MM.1S (cell line): ENCODE measurements around the gene MVB12A.

Source experiments
- DNase-seq: peaks from one replicate; pipeline ENCODE4 v3.0.0-alpha.2; 2015
- H2AFZ ChIP-seq: fragments of 300-600 bp; sonication (generic); 2 replicates; pipeline ENCODE4 v1.6.0; 2016; ENCODE audit warnings: antibody characterized with exemption, low read length
- H3F3A ChIP-seq: fragments of 300-600 bp; sonication (generic); 2 replicates; pipeline ENCODE4 v1.6.1; 2016; ENCODE audit warnings: mild to moderate bottlenecking, antibody characterized with exemption, low read length, moderate library complexity, mixed read lengths; ENCODE audit not compliant: insufficient read depth
- H3K27ac ChIP-seq: fragments of 300-600 bp; sonication (generic); 2 replicates; pipeline ENCODE4 v1.5.1; 2016; ENCODE audit warnings: mild to moderate bottlenecking, low read length
- H3K27me3 ChIP-seq: fragments of 300-600 bp; sonication (generic); replicated peaks from 2 replicates; pipeline ENCODE4 v1.6.0; 2016; ENCODE audit warnings: low read length; ENCODE audit not compliant: insufficient read depth
- H3K36me3 ChIP-seq: fragments of 300-600 bp; sonication (generic); replicated peaks from 2 replicates; pipeline ENCODE4 v1.6.1; 2016; ENCODE audit warnings: mild to moderate bottlenecking, low read length, mixed read lengths; ENCODE audit not compliant: insufficient read depth
- H3K4me1 ChIP-seq: fragments of 300-600 bp; sonication (generic); 2 replicates; pipeline ENCODE4 v1.6.1; 2016; ENCODE audit warnings: low read length, mixed read lengths
- H3K4me2 ChIP-seq: fragments of 300-600 bp; sonication (generic); 2 replicates; pipeline ENCODE4 v1.6.0; 2016; ENCODE audit warnings: low read depth, low read length
- H3K4me3 ChIP-seq: fragments of 300-600 bp; sonication (generic); 2 replicates; pipeline ENCODE4 v1.5.1; 2016; ENCODE audit warnings: low read length, mixed read lengths
- H3K79me2 ChIP-seq: fragments of 300-600 bp; sonication (generic); 2 replicates; pipeline ENCODE4 v1.6.1; 2016; ENCODE audit warnings: mixed run types, low read length, mixed read lengths
- H3K9ac ChIP-seq: fragments of 300-600 bp; sonication (generic); 2 replicates; pipeline ENCODE4 v1.6.1; 2016; ENCODE audit warnings: low read length, mixed read lengths
- H3K9me2 ChIP-seq: fragments of 300-600 bp; sonication (generic); replicated peaks from 2 replicates; pipeline ENCODE4 v1.6.1; 2016; ENCODE audit warnings: mild to moderate bottlenecking, low read length, mixed read lengths; ENCODE audit not compliant: insufficient read depth
- H3K9me3 ChIP-seq: fragments of 300-600 bp; sonication (generic); replicated peaks from 2 replicates; pipeline ENCODE4 v1.6.1; 2016; ENCODE audit warnings: mild to moderate bottlenecking, low read length, mixed read lengths; ENCODE audit not compliant: insufficient read depth
- H4K20me1 ChIP-seq: fragments of 300-600 bp; sonication (generic); 2 replicates; pipeline ENCODE4 v1.6.1; 2016; ENCODE audit warnings: mild to moderate bottlenecking, low read length, moderate library complexity, mixed read lengths; ENCODE audit not compliant: insufficient read depth
- CTCF ChIP-seq: fragments of 300-600 bp; sonication (generic); IDR thresholded peaks from 2 replicates; pipeline ENCODE4 v1.5.1; 2016; ENCODE audit warnings: antibody characterized with exemption, low read length, mixed read lengths
- EZH2 ChIP-seq: fragments of 300-600 bp; sonication (generic); optimal IDR thresholded peaks from 2 replicates; pipeline ENCODE3; 2017; ENCODE audit warnings: low read depth, mild to moderate bottlenecking, antibody characterized with exemption, low read length, mixed read lengths
- EZH2phosphoT487 ChIP-seq: fragments of 300-600 bp; sonication (generic); IDR thresholded peaks from 2 replicates; pipeline ENCODE4 v1.6.1; 2018; ENCODE audit warnings: antibody characterized with exemption, low read length

Gene MVB12A

DNA sequence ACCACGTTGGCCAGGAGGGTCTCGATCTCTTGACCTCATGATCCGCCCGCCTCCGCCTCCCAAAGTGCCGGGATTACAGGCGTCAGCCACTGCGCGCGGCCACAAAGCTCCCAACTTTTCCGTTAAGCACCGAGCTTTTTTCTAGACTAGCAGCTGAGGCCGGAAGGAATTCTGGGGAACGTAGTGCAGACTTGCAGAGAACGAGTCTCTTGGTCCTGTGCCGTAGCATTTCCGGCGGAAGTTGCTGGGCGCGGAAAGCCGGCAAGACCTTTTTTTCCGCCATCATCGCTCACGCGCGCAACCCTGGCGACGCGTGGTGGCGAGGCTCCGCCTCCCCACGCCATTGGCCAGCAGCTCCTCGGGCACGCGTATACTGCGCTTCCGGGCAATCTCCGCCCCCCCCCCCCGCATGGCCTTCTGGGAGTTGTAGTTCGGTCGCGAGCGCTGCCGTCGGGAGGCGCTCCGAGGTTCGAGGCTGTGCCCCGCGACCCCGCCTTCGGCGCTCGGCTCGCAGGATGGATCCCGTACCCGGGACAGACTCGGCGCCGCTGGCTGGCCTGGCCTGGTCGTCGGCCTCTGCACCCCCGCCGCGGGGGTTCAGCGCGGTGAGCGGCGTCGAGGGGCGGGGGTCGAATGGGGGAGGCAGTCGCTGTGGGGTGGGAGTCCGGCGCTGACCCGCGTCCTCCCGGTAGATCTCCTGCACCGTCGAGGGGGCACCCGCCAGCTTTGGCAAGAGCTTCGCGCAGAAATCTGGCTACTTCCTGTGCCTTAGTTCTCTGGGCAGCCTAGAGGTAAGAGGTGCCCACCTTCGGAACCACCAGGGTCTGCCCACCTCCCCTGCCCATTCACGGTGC is at the start of gene MVB12A:
Gene MVB12A (plus strand): TSS at position 427 of the 854 bp plus-strand sequence. CDS start 89 bp downstream, at position 516.
- Histone ChIP-seq H3K27me3 (no peaks in the 10 kb centered on the region), H3K4me2 (peak within 1 kb of the TSS; percentile 93), H3K4me1 (peaks cover 3% of the 10 kb centered on the region; the same call in 1 of the 2 replicates), H3K79me2 (no peaks in the 10 kb centered on the region), H3K9me3 (no peaks in the 10 kb centered on the region), H3K9ac (peak within 1 kb of the TSS; percentile 54; the same call in 1 of the 2 replicates), H3K36me3 (no peaks in the 10 kb centered on the region), H4K20me1 (no peaks in the 10 kb centered on the region), H3F3A (peaks cover 14% of the 10 kb centered on the region), H3K27ac (peak within 1 kb of the TSS; percentile 49; the same call in 1 of the 2 replicates), H2AFZ (peak within 1 kb of the TSS; percentile 99), H3K4me3 (peak within 1 kb of the TSS; percentile 77), H3K9me2 (no peaks in the 10 kb centered on the region)
- TF ChIP-seq EZH2 (no peak), EZH2phosphoT487 (no peak), CTCF (no peak)
- peak; percentile 99 for DNase-seq

DNA sequence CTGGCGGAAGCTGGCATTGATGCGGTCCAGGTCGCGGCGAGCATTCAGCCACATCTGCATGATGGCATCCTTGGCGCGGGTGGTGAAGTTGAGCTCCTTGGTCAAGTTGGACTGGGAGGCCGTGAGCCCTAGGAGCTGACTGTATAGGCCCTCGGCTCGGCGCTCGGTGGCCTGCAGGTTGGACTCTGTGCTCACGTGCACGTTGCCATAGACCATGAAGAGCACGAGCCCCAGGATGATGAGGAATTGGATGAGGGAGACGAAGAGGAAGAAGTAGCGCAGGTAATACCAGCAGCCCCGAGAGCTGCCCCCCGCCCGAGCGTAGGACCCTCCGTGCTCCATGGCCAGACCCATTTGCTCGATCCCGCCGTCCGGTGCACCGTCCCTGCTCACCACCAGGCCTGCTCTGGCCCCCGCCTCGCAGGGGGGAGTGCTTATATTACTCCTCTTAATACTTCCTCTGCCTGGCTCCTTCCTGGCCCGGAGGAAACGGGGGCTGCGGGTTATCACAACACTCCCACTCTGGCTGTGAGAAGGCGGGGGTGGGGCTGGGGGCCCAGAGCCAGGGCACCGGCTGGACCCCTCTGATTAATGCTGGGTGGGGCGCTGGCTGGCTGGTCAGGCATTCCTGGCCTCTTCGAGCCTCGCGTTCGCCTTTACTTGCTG is 42.8 kb upstream of the MVB12A start, which contains the start of gene PLVAP:
Gene PLVAP (minus strand): TSS at position 408 of the 666 bp plus-strand sequence. CDS start 54 bp downstream, at position 354.
- H3K27ac ChIP-seq, result no peak within 1 kb of the TSS
- no peaks in the 10 kb centered on the region for H3K36me3 ChIP-seq
- no peak within 1 kb of the TSS for H3K4me2 ChIP-seq
- no peaks in the 10 kb centered on the region for H3K9me2 ChIP-seq
- H3K9me3 ChIP-seq, result no peaks in the 10 kb centered on the region
- H2AFZ ChIP-seq, result no peak within 1 kb of the TSS
- H3K4me3 ChIP-seq, result no peak within 1 kb of the TSS
- H3K9ac ChIP-seq, result no peak within 1 kb of the TSS
- no peaks in the 10 kb centered on the region for H4K20me1 ChIP-seq
- no peaks in the 10 kb centered on the region for H3K27me3 ChIP-seq
- DNase-seq, result no peak
- no peak for TF ChIP-seq EZH2phosphoT487
- no peak for TF ChIP-seq CTCF
- no peak for TF ChIP-seq EZH2
- H3F3A ChIP-seq, result peaks cover 12% of the 10 kb centered on the region; the same call in 1 of the 2 replicates
- H3K79me2 ChIP-seq, result no peaks in the 10 kb centered on the region
- H3K4me1 ChIP-seq, result peaks cover 25% of the 10 kb centered on the region

GRCh38 chr19:17378271-17378670 is 41.6 kb upstream of the MVB12A start:
- no peaks in the 10 kb centered on the region for H4K20me1 ChIP-seq
- no peak for DNase-seq
- H3K36me3 ChIP-seq, result no peaks in the 10 kb centered on the region
- H3K9me3 ChIP-seq, result no peaks in the 10 kb centered on the region
- TF ChIP-seq EZH2, result no peak
- no peak for TF ChIP-seq EZH2phosphoT487
- no peak for TF ChIP-seq CTCF
- peaks cover 6% of the 10 kb centered on the region; the same call in 1 of the 2 replicates for H3F3A ChIP-seq
- peaks cover 26% of the 10 kb centered on the region for H3K4me1 ChIP-seq
- no peaks in the 10 kb centered on the region for H3K9me2 ChIP-seq
- no peak overlapping the region for H2AFZ ChIP-seq
- H3K4me2 ChIP-seq, result no peak overlapping the region
- no peaks in the 10 kb centered on the region for H3K27me3 ChIP-seq
- H3K27ac ChIP-seq, result no peak overlapping the region
- H3K79me2 ChIP-seq, result no peaks in the 10 kb centered on the region
- no peak overlapping the region for H3K4me3 ChIP-seq
- no peak overlapping the region for H3K9ac ChIP-seq
